Body of pancreas (tissue), 4 donors: ENCODE measurements around the gene SSX5. TPM values are rescaled to one million over a fixed set of nuclear protein-coding genes. Genes with fewer than 3 reads are reported as not detected.
"Not testable (repeated sequence)": the region's sequence is repeated elsewhere in the genome, so short reads cannot be mapped to it uniquely, and the experiment has no call there.

Source experiments
- ATAC-seq: fragments of 150-250 bp; one replicate; pipeline ENCODE4 v1.9.1; 2016
- DNase-seq, 4 donors: peaks; one replicate each; pipeline ENCODE4 v3.0.0-alpha.2; 2019
- H3K27ac ChIP-seq, 4 donors: fragments of 200-600 bp; sonication (generic); 1 replicate in 3 of 4; 2 replicates in 1 of 4; pipeline versions ENCODE4 v1.5.1 to v1.6.1; 2016 to 2019; ENCODE audit warnings: mild to moderate bottlenecking in 1 of 4, mixed read lengths in 1 of 4, moderate library complexity in 1 of 4
- H3K27me3 ChIP-seq, 2 donors: fragments of 200-600 bp; sonication (generic); one replicate each; pipeline ENCODE4 v1.6.0; 2016; ENCODE audit warnings: mild to moderate bottlenecking in 1 of 2
- H3K36me3 ChIP-seq, 2 donors: fragments of 200-600 bp; sonication (generic); replicated peaks in 1 of 2; 2 replicates each; pipeline ENCODE4 v1.5.1; 2016; ENCODE audit warnings: low read depth in 2 of 2; ENCODE audit not compliant: insufficient read depth in 1 of 2
- H3K4me1 ChIP-seq: fragments of 200-600 bp; sonication (generic); one replicate; pipeline ENCODE4 v1.6.0; 2016
- H3K4me3 ChIP-seq, 2 donors: fragments of 200-600 bp; sonication (generic); 1 replicate in 1 of 2; 2 replicates in 1 of 2; pipeline ENCODE4 v1.5.1; 2016 to 2019
- H3K9me3 ChIP-seq, 3 donors: fragments of 200-600 bp; sonication (generic); 1 replicate in 2 of 3; 2 replicates in 1 of 3; pipeline ENCODE4 v1.5.1; 2016
- POLR2A ChIP-seq, 3 donors: fragments of 450-650 bp; IDR thresholded peaks; one replicate each; pipeline ENCODE4 v1.6.1; 2016; ENCODE audit warnings: antibody characterized with exemption in 3 of 3, mild to moderate bottlenecking in 2 of 3
- whole genome bisulfite sequencing, 2 donors: methylation state at CpG; one replicate each; pipeline ENCODE4 v1.1.5; 2017; 5-methylcytosine and 5-hydroxymethylcytosine counted together
- intact Hi-C: fragments of 100-400 bp; cut with DNase I; formaldehyde crosslinking; loops from one replicate; pipeline ENCODE4 v1.15.1; 2023
- total RNA-seq, 2 donors: library from RNA; depleted of rRNA; stranded (reverse); fragments of >200 nt; gene quantifications; one replicate each; pipeline ENCODE4 v1.1.0, GENCODE V29; 2016
- TF ChIP-seq, protein P1 (sequence below), 7 experiments: fragments of 450-650 bp in 4 of 7; fragments of 200-600 bp in 3 of 7; sonication (generic) in 3 of 7; IDR thresholded peaks; one replicate each; pipeline ENCODE4 v1.5.1; 2016 to 2019; ENCODE audit warnings: antibody characterized with exemption in 7 of 7

Gene SSX5
- total RNA-seq, 2 donors from 2014 or later, result not detected

DNA sequence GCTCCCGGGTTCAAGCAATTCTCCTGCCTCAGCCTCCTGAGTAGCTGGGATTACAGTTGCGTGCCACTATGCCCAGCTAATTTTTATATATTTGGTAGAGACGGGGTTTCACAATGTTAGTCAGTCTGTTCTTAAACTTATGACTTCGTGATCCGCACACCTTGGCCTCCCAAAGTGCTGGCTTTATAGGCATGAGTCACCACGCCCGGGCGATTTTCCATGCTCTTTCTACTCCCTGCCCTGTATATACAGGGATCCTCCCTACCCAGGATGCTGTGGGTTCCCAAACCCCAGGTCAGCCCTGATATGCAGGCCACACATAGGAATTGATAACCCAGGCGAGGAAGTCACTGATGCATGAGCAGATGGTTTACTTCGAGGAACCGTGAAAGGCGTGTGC lies 31.4 kb downstream of the SSX5 start:
- Histone ChIP-seq H3K4me3 (no peak overlapping the region), H3K27ac (no peak overlapping the region), H3K9me3 (no peaks in the 10 kb centered on the region), H3K36me3 (no peaks in the 10 kb centered on the region), H3K27me3 (no peaks in the 10 kb centered on the region), H3K4me1 (no peaks in the 10 kb centered on the region)
- TF ChIP-seq, protein P1, sequence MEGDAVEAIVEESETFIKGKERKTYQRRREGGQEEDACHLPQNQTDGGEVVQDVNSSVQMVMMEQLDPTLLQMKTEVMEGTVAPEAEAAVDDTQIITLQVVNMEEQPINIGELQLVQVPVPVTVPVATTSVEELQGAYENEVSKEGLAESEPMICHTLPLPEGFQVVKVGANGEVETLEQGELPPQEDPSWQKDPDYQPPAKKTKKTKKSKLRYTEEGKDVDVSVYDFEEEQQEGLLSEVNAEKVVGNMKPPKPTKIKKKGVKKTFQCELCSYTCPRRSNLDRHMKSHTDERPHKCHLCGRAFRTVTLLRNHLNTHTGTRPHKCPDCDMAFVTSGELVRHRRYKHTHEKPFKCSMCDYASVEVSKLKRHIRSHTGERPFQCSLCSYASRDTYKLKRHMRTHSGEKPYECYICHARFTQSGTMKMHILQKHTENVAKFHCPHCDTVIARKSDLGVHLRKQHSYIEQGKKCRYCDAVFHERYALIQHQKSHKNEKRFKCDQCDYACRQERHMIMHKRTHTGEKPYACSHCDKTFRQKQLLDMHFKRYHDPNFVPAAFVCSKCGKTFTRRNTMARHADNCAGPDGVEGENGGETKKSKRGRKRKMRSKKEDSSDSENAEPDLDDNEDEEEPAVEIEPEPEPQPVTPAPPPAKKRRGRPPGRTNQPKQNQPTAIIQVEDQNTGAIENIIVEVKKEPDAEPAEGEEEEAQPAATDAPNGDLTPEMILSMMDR (IDR thresholded peaks at IDR 0.05), result no peak
- no peak for TF ChIP-seq POLR2A (IDR thresholded peaks at IDR 0.05)
- DNase-seq, result no peak
- intact Hi-C loops, result no loop called here
- no peak for ATAC-seq
- 85 to 86% methylated on average over 11 of the region's 12 CpGs for WGBS, 2 donors

DNA sequence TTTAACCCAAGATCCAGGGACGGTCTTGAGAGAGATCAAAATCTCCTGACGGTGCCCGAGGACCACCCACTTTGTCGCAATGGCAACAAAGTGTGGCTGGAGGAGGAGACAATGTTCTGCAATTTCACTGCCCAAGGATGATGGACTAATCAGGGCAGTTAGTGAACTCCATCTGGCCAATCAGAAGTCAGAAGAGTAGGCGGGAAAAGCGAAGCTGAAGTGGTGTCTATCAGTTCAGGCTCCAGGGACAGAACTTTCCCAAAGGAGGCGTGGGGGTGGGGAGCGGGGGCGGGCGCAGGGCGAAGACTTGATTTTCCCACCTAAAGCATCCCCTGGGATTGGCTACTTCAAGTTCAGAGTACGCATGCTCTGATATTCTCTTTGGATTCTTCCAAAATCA lies 40.6 kb downstream of the SSX5 start:
- WGBS, 2 donors, result 69 to 88% methylated on average over 8 to 9 of the region's 12 CpGs
- no peak for DNase-seq
- Histone ChIP-seq H3K4me3 (no peak overlapping the region), H3K4me1 (no peaks in the 10 kb centered on the region), H3K36me3 (no peaks in the 10 kb centered on the region), H3K27ac (no peak overlapping the region), H3K9me3 (no peaks in the 10 kb centered on the region), H3K27me3 (no peaks in the 10 kb centered on the region)
- intact Hi-C loops, result no loop called here
- ATAC-seq, result no peak
- TF ChIP-seq, protein P1 (IDR thresholded peaks at IDR 0.05), result no peak
- no peak for TF ChIP-seq POLR2A (IDR thresholded peaks at IDR 0.05)

DNA sequence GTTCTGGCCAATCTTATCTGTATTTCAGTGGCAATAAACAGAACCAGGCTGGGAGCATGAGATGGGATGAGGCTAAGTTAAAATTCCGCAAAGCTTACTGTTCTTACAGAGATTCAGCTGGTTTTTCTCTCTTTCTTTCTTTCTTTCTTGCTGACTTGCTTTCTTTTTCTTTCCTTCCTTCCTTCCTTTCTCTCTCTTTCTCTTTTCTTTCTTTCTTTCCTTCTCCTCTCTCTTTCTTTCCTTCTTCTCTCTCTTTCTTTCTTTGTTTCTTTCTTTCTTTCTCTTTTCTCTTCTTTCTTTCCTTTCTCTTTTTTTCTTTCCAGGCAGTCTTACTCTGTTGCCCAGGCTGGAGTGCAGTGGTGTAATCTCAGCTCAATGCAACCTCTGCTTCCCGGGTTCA lies 41.8 kb downstream of the SSX5 start:
- DNase-seq (no peak), ATAC-seq (no peak)
- TF ChIP-seq, protein P1 (IDR thresholded peaks at IDR 0.05), result no peak
- no peak for TF ChIP-seq POLR2A (IDR thresholded peaks at IDR 0.05)
- Histone ChIP-seq H3K4me1 (no peaks in the 10 kb centered on the region), H3K27ac (no peak overlapping the region), H3K9me3 (no peaks in the 10 kb centered on the region), H3K36me3 (no peaks in the 10 kb centered on the region), H3K27me3 (no peaks in the 10 kb centered on the region), H3K4me3 (no peak overlapping the region)
- intact Hi-C loops, result no loop called here
- WGBS, 2 donors, result 53 to 89% methylated on average over 2 of the region's 2 CpGs

DNA sequence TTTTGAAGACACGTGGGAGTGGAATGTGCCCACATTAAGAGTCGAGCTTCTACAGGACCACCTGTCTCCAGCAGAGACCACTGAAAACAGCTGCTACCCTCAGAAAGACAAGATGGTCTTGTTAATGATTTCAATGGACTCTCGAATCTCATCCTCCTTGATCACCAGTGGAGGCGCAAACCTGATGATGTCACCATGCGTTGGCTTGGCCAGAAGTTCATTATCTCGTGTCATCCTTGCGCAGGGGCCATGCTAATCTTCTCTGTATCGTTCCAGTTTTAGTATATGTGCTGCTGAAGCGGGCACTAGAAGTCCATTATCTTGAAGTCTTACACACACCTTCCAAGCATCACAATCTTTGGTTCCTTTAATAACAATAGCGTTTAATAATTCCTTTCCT lies 42.8 kb downstream of the SSX5 start:
- Histone ChIP-seq H3K27me3 (no peaks in the 10 kb centered on the region), H3K4me1 (no peaks in the 10 kb centered on the region), H3K36me3 (no peaks in the 10 kb centered on the region), H3K9me3 (no peaks in the 10 kb centered on the region), H3K4me3 (no peak overlapping the region), H3K27ac (no peak overlapping the region)
- no peak for TF ChIP-seq POLR2A (IDR thresholded peaks at IDR 0.05)
- TF ChIP-seq, protein P1 (IDR thresholded peaks at IDR 0.05), result no peak
- intact Hi-C loops, result no loop called here
- 72 to 100% methylated on average over 1 to 9 of the region's 10 CpGs for WGBS, 2 donors
- no peak for DNase-seq
- no peak for ATAC-seq

DNA sequence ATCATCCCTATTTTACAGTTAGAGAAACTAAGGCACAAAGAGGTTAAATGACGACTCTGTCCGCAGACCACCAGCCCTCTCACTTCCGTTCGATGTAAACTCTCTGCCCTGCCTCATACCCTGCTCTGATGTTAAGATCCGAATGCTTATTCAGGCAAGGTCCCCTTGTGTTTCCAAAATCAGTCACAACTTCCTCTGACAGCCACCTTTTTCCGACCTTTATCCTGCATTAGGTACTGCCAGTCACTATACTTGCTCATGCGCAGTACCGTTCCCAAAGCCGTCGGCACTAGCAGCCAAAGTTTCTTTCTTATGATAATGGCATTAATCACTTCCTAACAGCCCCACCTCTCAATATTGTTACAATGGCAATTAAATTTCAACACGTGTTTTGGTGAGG lies 53.9 kb downstream of the SSX5 start:
- 50 to 55% methylated on average over 5 to 10 of the region's 11 CpGs for WGBS, 2 donors
- H3K36me3 ChIP-seq, ATAC-seq, DNase-seq, H3K27me3 ChIP-seq, H3K27ac ChIP-seq, H3K4me1 ChIP-seq, intact Hi-C loops, H3K9me3 ChIP-seq, H3K4me3 ChIP-seq: not testable (repeated sequence)

DNA sequence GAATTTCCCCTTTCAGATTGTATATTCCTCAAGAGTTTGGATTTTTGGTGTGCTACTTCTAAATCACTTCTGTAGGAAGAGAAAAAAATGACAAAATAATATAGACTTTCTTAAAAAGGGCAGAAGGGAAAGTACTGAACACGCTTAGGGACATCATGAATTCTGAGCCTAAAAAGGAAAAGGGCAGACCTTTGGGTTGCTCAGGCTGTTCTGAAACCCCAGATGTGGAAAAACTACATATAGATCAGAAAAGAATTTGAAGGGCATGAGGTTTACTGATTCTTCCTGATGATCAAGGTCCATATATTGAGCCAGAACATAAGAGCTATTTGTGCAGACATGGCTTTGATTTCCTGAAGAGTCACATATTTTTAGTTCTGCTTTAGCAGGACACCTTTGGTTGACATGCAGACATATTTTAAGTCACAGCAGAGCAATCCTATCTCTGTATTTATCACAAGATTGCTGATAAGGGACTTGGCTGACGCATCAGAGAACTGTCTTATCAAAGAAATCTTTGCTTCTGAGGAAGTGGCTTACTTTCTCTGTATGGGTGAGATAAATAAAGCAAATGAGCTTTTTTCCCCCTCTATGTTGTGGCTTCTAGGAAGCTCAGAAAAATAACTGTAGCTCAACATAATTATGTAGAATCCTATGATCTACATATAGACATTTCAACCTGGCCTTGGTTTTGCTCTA lies 54.6 kb downstream of the SSX5 start:
- no CpG with 5 or more reads among the region's 2 CpGs for WGBS, 2 donors
- H3K4me3 ChIP-seq, H3K27me3 ChIP-seq, H3K36me3 ChIP-seq, H3K9me3 ChIP-seq, intact Hi-C loops, DNase-seq, ATAC-seq, H3K27ac ChIP-seq, H3K4me1 ChIP-seq: not testable (repeated sequence)

DNA sequence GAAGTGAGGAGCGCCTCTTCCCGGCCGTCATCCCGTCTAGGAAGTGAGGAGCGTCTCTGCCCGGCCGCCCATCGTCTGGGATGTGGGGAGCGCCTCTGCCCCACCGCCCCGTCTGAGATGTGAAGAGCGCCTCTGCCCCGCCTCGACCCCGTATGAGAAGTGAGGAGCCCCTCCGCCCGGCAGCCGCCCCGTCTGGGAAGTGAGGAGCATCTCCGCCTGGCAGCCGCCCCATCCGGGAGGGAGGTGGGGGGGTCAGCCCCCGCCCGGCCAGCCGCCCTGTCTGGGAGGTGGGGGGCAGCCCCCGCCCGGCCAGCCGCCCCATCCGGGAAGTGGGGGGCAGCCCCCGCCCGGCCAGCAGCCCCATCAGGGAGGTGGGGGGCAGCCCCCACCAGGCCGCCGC lies 57.5 kb downstream of the SSX5 start:
- H3K9me3 ChIP-seq, H3K36me3 ChIP-seq, ATAC-seq, DNase-seq, H3K27me3 ChIP-seq, intact Hi-C loops, H3K4me3 ChIP-seq, H3K4me1 ChIP-seq, H3K27ac ChIP-seq: not testable (repeated sequence)
- WGBS, 2 donors, result 100% methylated on average over 3 of the region's 33 CpGs; no CpG with 5 or more reads in 1 of the 2 donors
